Lung (tissue), 12 donors: Measurements from ENCODE around the gene DUSP6. TPM values are rescaled to one million over a fixed set of nuclear protein-coding genes. Genes with fewer than 3 reads are reported as not detected.

Source experiments
- ATAC-seq: fragments of 200-7000 bp; cut with Tn5 transposase; one replicate; pipeline ENCODE4 v1.9.1; 2020; ENCODE audit warnings: moderate number of reproducible peaks; ENCODE audit not compliant: insufficient read depth, low FRiP score
- DNase-seq, 3 donors: peaks; one replicate each; pipeline ENCODE4 v3.0.0-alpha.2; 2013 to 2017
- H3K27ac ChIP-seq, 2 donors: one replicate each; pipeline ENCODE4 v1.5.1; 2013; ENCODE audit warnings: mild to moderate bottlenecking in 2 of 2, moderate library complexity in 2 of 2, control low read depth in 1 of 2, inconsistent platforms in 1 of 2, low read depth in 1 of 2, low read length in 1 of 2
- H3K27me3 ChIP-seq, 3 donors: one replicate each; pipeline ENCODE4 v1.5.1; 2013; ENCODE audit warnings: low read length in 2 of 3; ENCODE audit not compliant: control insufficient read depth in 3 of 3, insufficient read depth in 3 of 3
- H3K36me3 ChIP-seq, 4 donors: one replicate each; pipeline ENCODE4 v1.5.1; 2013; ENCODE audit warnings: low read length in 4 of 4, mild to moderate bottlenecking in 1 of 4, moderate library complexity in 1 of 4; ENCODE audit not compliant: control insufficient read depth in 4 of 4, insufficient read depth in 4 of 4
- H3K4me1 ChIP-seq, 5 donors: one replicate each; pipeline ENCODE4 v1.5.1; 2013; ENCODE audit warnings: low read length in 5 of 5, mild to moderate bottlenecking in 2 of 5, moderate library complexity in 1 of 5; ENCODE audit not compliant: control insufficient read depth in 5 of 5, insufficient read depth in 5 of 5
- H3K4me3 ChIP-seq: one replicate; pipeline ENCODE4 v1.5.1; 2013; ENCODE audit warnings: mild to moderate bottlenecking, control low read depth, moderate library complexity
- H3K9ac ChIP-seq, 2 donors: one replicate each; pipeline ENCODE4 v1.5.1; 2013; ENCODE audit warnings: low read length in 2 of 2, control low read depth in 1 of 2; ENCODE audit not compliant: insufficient read depth in 1 of 2
- H3K9me3 ChIP-seq, 4 donors: one replicate each; pipeline ENCODE4 v1.5.1; 2013; ENCODE audit warnings: low read length in 3 of 4, mild to moderate bottlenecking in 1 of 4, moderate library complexity in 1 of 4; ENCODE audit not compliant: control insufficient read depth in 4 of 4, insufficient read depth in 3 of 4
- WGBS, 2 donors: extraction: QIAGEN DNeasy Blood & Tissue Kit; methylation state at CpG; one replicate each; pipeline ENCODE4 v1.1.7; 2013; 5-methylcytosine and 5-hydroxymethylcytosine counted together
- polyA plus RNA-seq, 2 donors: library from polyadenylated mRNA; stranded (reverse); fragments of 200-250 nt; gene quantifications; one replicate each; pipeline ENCODE4 v1.2.1, GENCODE V29; 2013
- total RNA-seq, 2 donors: library from RNA; depleted of rRNA in 1 of 2; stranded (reverse); fragments of >200 nt in 1 of 2; gene quantifications; one replicate each; pipeline ENCODE4 v1.2.1, GENCODE V29; 2014 to 2021
- TF ChIP-seq, protein P1 (sequence below): IDR thresholded peaks from 2 replicates; pipeline ENCODE4 v1.5.1; 2012; ENCODE audit warnings: mild to moderate bottlenecking; ENCODE audit errors: control extremely low read depth, extremely low read depth
- donor health status: control.
- donor health status: control.
- donor health status: Bipolar disorder and iron deficiency.
- donor health status: healthy.
- donor health status: DM: yes; HTN: yes; CAD: no.

DUSP6 gene
- total and polyA plus RNA-seq, 4 donors = 37.8 to 187 (median 155) TPM

DNA sequence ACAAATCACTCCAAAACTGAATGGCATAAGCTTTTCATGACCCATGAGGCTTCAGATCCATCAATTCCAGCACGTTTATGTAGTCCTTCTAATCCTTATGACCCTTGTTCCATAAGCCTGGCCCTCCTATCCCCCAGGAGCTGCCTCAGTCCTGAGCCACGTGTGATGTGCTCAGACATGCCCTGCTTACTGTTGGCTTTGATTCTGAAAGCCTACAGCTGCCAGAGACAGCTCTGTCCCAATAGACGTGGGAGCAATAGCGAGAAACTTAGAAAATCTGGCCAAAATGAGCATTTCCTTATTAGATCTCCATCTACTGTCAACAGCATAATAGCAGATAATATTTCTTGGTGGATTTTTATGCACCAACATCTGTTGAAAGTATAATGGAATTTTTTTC lies 33.2 kb downstream of the DUSP6 start:
- Histone ChIP-seq H3K9ac (no peak overlapping the region), H3K36me3 (no peaks in the 10 kb centered on the region), H3K4me3 (no peak overlapping the region), H3K27me3 (no peaks in the 10 kb centered on the region), H3K9me3 (no peaks in the 10 kb centered on the region), H3K27ac (no peak overlapping the region), H3K4me1 (peaks cover 2 to 34% (median 2%) of the 10 kb centered on the region in 5 donors)
- TF ChIP-seq, protein P1, sequence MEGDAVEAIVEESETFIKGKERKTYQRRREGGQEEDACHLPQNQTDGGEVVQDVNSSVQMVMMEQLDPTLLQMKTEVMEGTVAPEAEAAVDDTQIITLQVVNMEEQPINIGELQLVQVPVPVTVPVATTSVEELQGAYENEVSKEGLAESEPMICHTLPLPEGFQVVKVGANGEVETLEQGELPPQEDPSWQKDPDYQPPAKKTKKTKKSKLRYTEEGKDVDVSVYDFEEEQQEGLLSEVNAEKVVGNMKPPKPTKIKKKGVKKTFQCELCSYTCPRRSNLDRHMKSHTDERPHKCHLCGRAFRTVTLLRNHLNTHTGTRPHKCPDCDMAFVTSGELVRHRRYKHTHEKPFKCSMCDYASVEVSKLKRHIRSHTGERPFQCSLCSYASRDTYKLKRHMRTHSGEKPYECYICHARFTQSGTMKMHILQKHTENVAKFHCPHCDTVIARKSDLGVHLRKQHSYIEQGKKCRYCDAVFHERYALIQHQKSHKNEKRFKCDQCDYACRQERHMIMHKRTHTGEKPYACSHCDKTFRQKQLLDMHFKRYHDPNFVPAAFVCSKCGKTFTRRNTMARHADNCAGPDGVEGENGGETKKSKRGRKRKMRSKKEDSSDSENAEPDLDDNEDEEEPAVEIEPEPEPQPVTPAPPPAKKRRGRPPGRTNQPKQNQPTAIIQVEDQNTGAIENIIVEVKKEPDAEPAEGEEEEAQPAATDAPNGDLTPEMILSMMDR = no peak
- 72 to 81% methylated on average over 4 of the region's 4 CpGs for WGBS, 2 donors
- ATAC-seq = no peak
- peak; percentile 68 to 90 (median 83) for DNase-seq

DNA sequence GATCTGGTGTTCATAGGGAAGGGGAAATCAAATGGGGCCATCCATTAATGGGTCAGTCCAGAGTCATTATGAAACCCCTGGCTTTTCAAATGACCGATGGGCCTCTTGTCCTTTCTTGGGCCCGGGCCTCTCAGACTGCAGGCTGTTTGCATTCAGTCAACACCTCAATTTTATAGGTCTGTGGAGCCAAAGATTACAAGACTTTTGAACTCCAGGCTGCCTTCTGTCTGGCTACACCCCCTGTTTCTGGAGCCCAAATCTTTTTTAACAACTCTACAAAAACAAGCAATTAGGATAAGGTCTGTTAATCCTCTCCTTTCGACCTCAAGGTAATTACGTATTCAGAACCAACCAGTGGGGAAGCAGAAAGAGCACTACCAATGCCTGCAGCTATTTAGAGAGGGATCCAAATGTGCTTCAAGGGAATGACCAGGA lies 35.6 kb downstream of the DUSP6 start:
- Histone ChIP-seq H3K9me3 (no peaks in the 10 kb centered on the region), H3K9ac (no peak overlapping the region), H3K27ac (no peak overlapping the region), H3K27me3 (no peaks in the 10 kb centered on the region), H3K4me1 (peaks cover 2 to 33% (median 2%) of the 10 kb centered on the region in 5 donors), H3K4me3 (no peak overlapping the region), H3K36me3 (no peaks in the 10 kb centered on the region)
- no peak for ATAC-seq
- TF ChIP-seq, protein P1 = no peak
- 59 to 73% methylated on average over 4 of the region's 4 CpGs for WGBS, 2 donors
- DNase-seq = peak; percentile 42 to 83 (median 72)

DNA sequence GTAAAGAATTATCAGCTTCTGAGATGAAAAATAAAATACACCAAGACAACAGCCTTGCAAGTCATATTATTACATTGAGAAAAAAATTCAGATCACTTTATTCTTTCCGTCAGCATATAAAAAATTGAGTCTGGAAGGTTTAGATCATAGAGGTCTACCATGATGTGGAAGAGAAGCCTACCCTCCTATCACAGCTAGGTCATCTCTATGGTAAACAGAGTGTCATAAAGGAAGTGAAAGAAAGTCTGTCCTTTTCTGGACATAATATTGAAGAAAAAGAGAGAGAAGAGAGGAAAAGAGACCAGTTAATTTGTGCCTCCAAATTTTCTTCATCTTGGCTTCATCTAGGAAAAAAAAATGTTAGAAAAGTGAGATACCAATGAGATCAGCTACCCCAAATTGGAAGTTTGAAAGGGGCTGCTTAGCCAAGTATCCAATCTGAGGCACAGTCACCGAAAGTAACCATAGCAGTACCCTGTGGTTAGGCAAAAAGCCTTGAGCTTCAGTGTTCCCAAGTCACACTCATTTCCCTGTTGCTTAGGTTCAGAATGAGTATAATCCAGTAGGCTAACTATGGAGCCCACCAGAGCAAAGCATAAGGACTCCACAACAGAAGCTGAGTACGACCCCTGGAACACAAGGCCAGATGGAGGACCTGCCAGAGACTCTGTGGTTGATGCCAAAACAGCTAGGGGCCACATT lies 38.1 kb downstream of the DUSP6 start:
- Histone ChIP-seq H3K4me1 (peaks cover 2 to 25% (median 2%) of the 10 kb centered on the region in 5 donors), H3K4me3 (no peak overlapping the region), H3K27me3 (no peaks in the 10 kb centered on the region), H3K36me3 (no peaks in the 10 kb centered on the region), H3K9me3 (no peaks in the 10 kb centered on the region), H3K27ac (no peak overlapping the region), H3K9ac (no peak overlapping the region)
- DNase-seq (no peak), ATAC-seq (no peak)
- TF ChIP-seq, protein P1 = no peak
- 95 to 96% methylated on average over 3 of the region's 3 CpGs for WGBS, 2 donors
